Measurements from ENCODE around the gene UPK3A.

- TF ChIP-seq POLR2AphosphoS5 (IDR thresholded peaks at IDR 0.05; ENCODE audit: insufficient read depth in 1 of 2, low read depth in 1 of 2): no peak
- TF ChIP-seq POLR2A (IDR thresholded peaks at IDR 0.05): no peak
These were observed 14.4 kb upstream of the UPK3A start for GRCh38 chr22:45270095-45271020.
